Measurements from ENCODE around the gene EPHA10.

The EPHA10 gene

DNA sequence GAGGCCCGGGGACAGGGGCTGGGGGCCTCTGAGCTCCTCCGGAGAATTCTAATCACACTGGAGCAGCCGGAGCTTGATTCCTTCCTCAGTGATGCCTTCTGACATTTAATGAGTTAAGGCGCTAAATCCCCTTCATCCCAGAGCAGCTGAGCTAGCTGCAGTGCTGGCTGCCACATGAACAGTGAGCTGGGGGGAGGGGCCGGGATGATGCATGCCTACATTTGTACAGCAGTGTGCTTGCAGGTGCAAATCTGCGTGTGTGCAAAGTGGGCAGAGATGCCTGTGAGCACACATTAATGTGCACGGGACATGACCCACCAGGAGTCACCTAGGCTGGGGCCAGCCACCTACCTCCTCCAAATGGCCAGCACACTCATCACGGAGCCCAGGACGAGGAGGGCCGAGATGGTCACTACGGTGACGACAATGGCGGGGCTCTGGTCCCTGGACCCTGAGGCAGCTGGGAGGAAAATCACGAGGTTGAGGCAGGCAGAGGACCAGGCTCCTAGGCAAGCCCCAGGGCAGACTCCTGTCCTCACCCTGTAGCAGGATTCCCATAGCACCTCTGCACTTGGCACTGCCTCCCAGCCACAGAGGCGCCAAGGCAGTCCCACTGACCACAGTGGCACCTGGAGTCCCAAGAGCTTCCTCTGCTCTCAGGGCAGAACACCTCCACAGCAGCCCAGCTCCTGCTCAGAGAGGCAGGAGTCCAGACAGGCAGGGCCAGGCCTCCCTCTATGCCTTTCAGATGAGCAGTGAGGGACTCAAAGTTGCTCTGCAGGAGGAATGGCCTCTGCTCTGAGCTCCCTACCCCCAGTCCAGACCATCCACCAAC lies 38.0 kb downstream of the EPHA10 start:
- TF ChIP-seq, protein P1, sequence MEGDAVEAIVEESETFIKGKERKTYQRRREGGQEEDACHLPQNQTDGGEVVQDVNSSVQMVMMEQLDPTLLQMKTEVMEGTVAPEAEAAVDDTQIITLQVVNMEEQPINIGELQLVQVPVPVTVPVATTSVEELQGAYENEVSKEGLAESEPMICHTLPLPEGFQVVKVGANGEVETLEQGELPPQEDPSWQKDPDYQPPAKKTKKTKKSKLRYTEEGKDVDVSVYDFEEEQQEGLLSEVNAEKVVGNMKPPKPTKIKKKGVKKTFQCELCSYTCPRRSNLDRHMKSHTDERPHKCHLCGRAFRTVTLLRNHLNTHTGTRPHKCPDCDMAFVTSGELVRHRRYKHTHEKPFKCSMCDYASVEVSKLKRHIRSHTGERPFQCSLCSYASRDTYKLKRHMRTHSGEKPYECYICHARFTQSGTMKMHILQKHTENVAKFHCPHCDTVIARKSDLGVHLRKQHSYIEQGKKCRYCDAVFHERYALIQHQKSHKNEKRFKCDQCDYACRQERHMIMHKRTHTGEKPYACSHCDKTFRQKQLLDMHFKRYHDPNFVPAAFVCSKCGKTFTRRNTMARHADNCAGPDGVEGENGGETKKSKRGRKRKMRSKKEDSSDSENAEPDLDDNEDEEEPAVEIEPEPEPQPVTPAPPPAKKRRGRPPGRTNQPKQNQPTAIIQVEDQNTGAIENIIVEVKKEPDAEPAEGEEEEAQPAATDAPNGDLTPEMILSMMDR (IDR thresholded peaks at IDR 0.05; ENCODE audit: low read depth, low read length): no peak
- DNase-seq: peak; percentile 94
- Histone ChIP-seq H3K9me3 (ENCODE audit: severe bottlenecking) (no peaks in the 10 kb centered on the region), H3K4me3 (ENCODE audit: low read depth, low read length) (no peak overlapping the region), H3K27me3 (ENCODE audit: insufficient read depth, low read depth, severe bottlenecking) (no peaks in the 10 kb centered on the region), H3K27ac (peak overlapping the region; percentile 62), H3K36me3 (peaks cover 5% of the 10 kb centered on the region; the same call in 1 of the 2 replicates)

DNA sequence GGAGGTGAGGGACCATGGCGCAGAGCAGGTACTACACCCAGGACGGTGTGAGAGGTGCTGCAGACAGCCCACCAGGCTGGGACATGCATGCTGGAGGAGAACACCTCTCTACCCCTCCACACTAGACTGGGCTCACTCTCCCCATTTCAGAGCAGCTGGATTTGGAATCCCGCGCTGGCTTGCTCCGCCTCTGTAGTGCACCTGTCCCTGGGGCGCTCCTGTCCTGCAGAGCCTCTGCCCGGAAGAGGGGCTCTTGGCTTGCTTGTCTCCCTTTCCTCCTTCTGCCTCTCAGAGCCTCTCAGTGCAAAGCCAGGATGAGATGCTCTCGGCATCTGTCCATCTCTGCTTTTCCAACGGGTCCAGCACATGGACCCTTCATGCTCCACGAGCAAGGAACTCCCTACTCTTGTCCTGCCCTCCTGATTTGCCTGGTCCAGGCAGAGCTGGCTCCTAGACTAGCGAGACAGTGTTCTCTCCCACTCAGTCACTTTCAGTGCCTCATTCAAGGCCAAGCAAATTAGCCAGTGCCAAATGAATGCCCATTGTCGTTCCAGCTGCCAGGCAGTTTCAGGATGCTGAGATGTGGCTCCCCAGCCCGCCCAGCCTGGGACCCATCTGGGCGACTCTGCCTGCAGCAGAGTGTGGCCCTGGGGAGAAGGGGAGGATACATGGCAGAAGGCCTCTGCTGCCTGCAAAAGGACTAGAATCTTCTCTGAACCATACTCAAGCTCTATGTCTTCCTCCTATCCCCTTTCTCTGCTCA lies 38.9 kb downstream of the EPHA10 start:
- TF ChIP-seq, protein P1 (IDR thresholded peaks at IDR 0.05; ENCODE audit: low read depth, low read length): no peak
- no peak for DNase-seq
- Histone ChIP-seq H3K27ac (peak overlapping the region; percentile 62), H3K36me3 (peaks cover 2% of the 10 kb centered on the region; the same call in 1 of the 2 replicates), H3K27me3 (ENCODE audit: insufficient read depth, low read depth, severe bottlenecking) (no peaks in the 10 kb centered on the region), H3K4me3 (ENCODE audit: low read depth, low read length) (no peak overlapping the region), H3K9me3 (ENCODE audit: severe bottlenecking) (no peaks in the 10 kb centered on the region)

DNA sequence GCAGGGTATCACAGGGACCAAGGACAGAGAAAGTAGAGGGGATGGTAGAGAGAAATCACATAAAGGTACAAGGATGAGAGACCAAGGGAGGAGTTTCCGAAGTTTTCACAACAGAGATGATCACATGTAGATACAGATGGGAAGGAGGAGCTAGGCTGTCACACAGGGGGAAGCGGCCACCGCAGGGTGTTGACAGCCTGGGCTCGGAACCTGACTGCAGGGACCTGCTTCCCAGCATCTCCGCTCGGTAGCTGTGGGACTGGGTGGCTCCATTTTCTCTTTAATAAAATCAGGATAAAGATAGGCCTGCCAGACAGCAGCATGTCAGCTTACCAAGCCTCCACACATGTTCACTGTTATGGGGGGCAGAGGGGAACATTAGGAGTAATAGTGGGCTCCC lies 40.3 kb downstream of the EPHA10 start:
- peak; percentile 58 for DNase-seq
- Histone ChIP-seq H3K9me3 (ENCODE audit: severe bottlenecking) (no peaks in the 10 kb centered on the region), H3K36me3 (no peaks in the 10 kb centered on the region), H3K27me3 (ENCODE audit: insufficient read depth, low read depth, severe bottlenecking) (no peaks in the 10 kb centered on the region), H3K4me3 (ENCODE audit: low read depth, low read length) (no peak overlapping the region), H3K27ac (no peak overlapping the region; the same call in 1 of the 2 replicates)
- TF ChIP-seq, protein P1 (IDR thresholded peaks at IDR 0.05; ENCODE audit: low read depth, low read length): no peak

DNA sequence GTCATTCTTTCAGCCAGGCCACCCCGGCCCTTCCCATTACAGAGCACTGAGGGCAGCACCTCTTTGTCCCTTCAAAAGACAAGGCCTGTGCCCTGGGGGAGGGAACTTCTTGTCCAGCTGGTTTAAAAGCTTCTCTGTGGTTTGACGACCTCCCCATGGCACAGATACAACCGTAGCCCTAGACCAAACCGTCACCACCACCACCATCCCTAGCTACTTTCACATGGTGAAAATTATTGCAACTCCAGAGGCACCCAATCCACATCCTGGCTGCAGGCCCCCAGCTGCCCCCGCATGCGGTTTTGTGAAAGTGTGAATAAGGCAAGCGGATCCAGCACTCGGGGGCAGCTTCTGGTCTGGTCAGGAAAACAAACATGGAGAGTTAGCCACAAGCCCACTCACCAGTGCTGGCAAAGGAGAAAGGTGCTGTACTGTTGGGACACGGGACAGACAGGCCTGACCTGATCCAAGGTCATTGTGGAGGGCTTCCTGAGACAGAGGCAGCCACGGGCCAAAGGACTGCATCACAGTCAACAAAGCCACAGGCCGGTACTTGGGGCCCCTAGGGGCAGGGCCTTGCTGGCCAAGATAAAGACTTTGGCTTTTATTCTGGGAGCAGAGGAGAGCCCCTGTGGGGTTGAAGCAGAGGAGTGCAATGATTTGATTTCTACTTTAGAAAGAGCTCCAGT lies 41.4 kb downstream of the EPHA10 start:
- no peaks in the 10 kb centered on the region for H3K27me3 ChIP-seq (ENCODE audit: insufficient read depth, low read depth, severe bottlenecking)
- TF ChIP-seq, protein P1 (IDR thresholded peaks at IDR 0.05; ENCODE audit: low read depth, low read length): no peak
- H3K4me3 ChIP-seq (ENCODE audit: low read depth, low read length): no peak overlapping the region
- H3K27ac ChIP-seq: no peak overlapping the region
- no peak for DNase-seq
- H3K9me3 ChIP-seq (ENCODE audit: severe bottlenecking): no peaks in the 10 kb centered on the region
- 0 out of 2 replicates have a peak, but pooled peaks cover 2% of the 10 kb centered on the region for H3K36me3 ChIP-seq

DNA sequence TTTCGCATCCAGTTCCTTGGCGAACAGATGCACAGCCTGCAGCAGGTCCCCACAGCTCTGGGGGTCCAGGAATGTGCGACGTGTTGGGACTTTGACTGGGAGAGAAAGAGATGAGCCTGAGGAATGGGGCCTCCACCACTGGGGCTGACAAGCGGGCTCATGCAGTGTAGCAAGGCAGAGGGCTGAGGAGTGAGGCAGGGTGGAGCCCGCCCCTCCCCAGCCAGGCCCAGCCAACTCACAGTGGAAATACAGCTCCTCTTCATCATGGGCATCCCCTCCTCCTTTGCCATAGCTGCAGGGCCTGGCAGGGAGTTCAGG lies 41.9 kb downstream of the EPHA10 start:
- Histone ChIP-seq H3K36me3 (0 out of 2 replicates have a peak, but pooled peaks cover 2% of the 10 kb centered on the region), H3K27me3 (ENCODE audit: insufficient read depth, low read depth, severe bottlenecking) (no peaks in the 10 kb centered on the region), H3K9me3 (ENCODE audit: severe bottlenecking) (no peaks in the 10 kb centered on the region), H3K27ac (no peak overlapping the region), H3K4me3 (ENCODE audit: low read depth, low read length) (no peak overlapping the region)
- TF ChIP-seq, protein P1 (IDR thresholded peaks at IDR 0.05; ENCODE audit: low read depth, low read length): no peak
- no peak for DNase-seq
